NOMO-1 (cell line): Measurements from ENCODE around the gene TMEM245.
"Not testable (repeated sequence)": the region's sequence is repeated elsewhere in the genome, so short reads cannot be mapped to it uniquely, and the experiment has no call there.

Experiments
- DNase-seq, 2 experiments: peaks; one replicate each; lab custom pipeline; 2025; ENCODE audit not compliant: unreplicated experiment in 2 of 2; lab: John Stamatoyannopoulos, UW

The TMEM245 gene

DNA sequence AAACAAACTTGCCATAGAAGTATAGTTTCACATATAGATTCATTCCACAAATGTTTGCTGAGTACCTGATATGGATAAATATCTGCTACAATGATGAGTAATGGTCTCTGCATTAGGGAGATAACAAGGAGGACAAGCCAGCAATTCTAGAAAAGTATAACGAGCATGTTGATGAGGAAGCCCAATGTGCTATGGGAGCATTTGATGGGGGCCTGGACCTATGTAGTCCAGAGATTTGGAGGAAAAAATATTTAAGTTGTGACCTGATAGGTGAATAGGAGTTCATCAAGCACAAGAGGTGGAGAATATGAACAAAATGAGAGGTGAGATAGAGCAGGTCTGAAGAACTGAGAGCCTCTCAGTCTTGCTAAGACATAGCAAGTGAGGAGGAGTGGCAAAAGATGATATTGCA, 14.4 kb upstream of the TMEM245 start:
- DNase-seq, result no peak

GRCh38 chr9:109133533-109133932, 13.8 kb upstream of the TMEM245 start:
- DNase-seq, result no peak

- DNase-seq, result peak in 1 of 2 experiments; percentile 13
Measured at GRCh38 chr9:109132567-109133021, 12.8 kb upstream of the TMEM245 start.

GRCh38 chr9:109129470-109130197, 9.9 kb upstream of the TMEM245 start:
- no peak for DNase-seq

- DNase-seq, result not testable (repeated sequence)
Measured at GRCh38 chr9:109126671-109127070, 6.9 kb upstream of the TMEM245 start.

DNA sequence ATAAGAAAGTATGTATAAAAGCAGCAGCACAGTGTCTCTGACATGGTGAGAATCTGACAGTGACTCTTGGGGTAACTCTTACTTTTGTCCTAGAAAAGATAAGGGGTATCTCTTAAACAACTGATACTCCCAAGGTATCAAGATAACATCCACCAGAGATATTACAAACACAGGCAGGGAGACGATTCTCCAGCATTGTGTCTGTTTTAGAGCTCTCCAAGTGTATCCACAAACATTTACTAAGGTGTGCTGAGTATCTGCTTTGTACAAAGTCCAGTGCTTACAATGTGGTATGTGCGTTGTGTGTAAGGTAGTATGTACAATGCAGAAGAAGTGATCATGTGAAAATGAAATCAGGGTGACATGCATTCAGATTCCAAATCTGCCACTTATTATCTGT, 4.4 kb upstream of the TMEM245 start:
- no peak for DNase-seq

GRCh38 chr9:109122726-109123621, 3.2 kb upstream of the TMEM245 start:
- DNase-seq, result peak; percentile 71

DNA sequence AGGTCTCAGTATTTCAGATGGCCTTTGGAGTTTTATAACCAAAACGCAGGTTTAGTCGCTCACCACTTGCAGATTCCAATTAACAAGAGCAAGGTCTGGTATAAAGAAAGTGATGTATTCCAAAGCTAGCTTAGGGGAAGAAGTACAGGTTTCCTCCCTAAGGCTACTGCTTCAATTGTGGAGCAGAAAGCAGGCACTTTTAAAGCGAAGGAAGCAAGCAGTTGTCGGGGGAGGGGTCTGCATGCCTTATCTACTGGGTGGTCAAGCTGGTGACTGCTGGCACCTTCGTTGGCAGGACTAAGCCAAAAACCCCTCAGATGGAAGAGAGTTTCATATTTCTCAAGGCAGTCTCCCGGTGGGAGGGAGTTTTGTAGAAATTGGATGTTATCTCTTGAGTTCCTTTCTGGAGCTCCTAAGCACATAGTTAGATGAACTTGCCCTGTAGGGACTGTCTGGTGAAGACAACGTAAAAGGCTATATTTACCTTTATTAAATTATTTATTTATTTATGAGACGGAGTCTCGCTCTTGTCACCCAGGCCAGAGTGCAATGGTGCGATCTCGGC, 1.6 kb upstream of the TMEM245 start:
- no peak for DNase-seq

GRCh38 chr9:109120204-109120789, 550 bp upstream of the TMEM245 start:
- no peak for DNase-seq

GRCh38 chr9:109118808-109119438, 824 bp downstream of the TMEM245 start:
- no peak for DNase-seq

DNA sequence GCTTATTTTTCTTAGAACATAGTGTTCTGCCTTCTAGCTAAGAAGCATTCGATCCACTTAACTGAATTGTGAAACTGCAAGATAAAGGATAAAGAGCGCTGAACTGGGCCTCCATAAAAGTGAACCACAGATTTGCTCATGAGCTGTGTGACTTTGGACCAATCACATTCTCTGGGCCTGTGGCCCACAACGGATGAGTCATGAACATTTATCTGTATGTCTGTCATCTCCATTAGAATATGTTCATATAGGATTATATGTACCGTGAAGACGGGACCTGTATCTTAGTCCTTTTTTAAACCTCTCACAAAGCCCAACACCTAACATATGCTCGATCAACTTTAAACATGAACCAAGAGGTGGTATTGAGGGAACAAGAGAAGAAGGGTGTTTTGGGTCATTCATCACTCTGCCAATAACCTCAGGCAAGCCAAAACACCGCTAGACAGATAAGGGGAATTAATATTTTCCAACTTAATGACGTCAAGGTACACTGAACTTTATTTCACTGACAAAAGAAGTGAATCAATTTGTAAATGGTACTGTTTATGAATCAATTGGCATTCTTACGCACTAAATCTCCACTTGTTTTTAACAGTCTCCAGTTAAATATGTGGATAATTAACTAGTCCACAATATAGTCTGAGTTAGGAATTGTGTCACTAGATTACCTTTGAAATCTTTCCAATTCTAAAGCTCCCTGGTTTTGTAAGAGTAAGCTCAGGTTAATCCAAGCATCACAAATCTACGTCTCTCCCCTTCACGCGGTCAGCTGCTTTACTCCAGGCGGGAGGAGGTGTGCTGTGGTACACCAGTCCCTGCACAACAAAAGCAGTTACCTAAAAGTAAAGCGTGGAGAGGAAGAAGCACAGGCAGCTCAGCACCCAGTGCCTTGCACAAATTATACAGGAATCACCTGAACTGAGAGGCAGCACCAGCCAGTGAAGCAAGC, 1.6 kb downstream of the TMEM245 start:
- DNase-seq, result peak; percentile 64 to 86

GRCh38 chr9:109115931-109116526, 3.7 kb downstream of the TMEM245 start:
- DNase-seq, result no peak

DNA sequence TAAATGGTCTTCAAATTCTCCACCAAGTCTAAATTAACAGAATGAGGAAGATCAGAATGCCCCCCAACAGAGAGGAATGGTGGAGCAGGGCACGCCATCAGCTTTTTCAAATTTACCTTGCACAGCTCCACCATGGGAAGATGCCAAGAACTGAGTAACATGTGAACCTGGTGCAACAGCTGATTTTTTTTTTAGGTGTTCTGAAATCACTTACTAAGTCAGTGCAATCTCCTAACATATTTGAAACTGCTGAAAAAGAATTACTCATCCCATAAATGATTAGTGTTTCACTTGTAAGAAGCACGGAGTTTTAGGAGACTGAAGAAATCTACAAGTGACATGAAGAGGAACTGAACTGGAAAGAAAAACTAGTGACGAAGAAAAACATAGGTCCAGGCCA, 5.1 kb downstream of the TMEM245 start:
- DNase-seq, result no peak

- no peak for DNase-seq
Measured at GRCh38 chr9:109113892-109114609, 5.7 kb downstream of the TMEM245 start.

DNA sequence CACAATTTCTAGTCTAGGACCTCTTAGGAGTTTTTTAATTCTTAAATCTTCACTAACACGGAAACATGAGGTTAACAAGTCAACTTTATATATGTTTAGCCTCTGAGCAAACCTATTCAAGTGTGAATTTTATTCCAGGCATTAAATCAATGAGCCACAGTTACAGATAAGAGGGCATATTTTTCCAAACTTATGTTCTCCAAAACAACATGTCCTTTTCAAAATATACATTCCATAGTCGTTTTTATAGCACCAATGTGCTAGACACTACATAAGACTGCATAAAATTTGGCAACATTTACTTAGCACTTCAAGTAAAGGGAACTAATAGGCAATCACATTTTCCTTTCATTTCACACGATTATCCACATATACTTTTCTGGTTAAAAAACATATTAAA, 6.5 kb downstream of the TMEM245 start:
- DNase-seq, result no peak

GRCh38 chr9:109110329-109111021, 9.3 kb downstream of the TMEM245 start:
- peak in 1 of 2 experiments; percentile 9 for DNase-seq

DNA sequence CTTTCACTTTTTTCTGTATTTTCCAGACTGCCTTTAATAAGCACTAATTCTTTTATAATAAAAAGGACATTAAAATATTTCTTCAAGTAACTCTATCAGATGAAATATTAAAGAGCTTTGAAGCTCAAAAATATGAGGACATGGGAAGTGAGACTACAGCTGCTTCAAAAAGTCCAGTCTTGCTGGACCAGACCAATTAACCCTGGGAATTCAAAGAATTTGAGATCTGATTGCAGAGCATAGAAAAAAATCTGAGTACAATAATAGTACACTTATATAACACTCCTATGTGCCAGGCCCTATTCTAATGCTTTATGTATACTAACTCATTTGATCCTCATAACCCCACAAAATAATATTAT, 9.8 kb downstream of the TMEM245 start:
- no peak for DNase-seq

DNA sequence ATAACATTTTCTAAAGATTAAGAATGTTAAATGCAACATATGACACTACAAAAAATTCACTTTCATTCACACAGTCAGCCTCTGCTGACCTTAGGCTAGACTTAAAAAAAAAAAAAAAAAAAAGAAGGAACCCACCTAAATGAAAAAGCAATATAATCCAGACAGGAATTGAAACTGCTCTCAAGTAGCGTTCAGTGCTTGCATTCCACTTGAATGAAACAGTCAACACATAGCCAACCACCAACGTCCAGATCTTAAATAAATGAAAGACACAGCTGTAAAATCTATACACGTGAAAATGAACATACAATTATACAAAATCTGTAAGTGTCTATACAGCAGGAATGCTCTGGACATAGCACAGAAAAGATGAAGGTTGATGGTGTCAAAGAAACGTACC, 11.4 kb downstream of the TMEM245 start:
- DNase-seq, result peak; percentile 32 to 72
